Forelimb muscle (tissue), 1 donor: ENCODE data around the gene RNF212B. TPM values are rescaled to one million over a fixed set of nuclear protein-coding genes. Genes with fewer than 3 reads are reported as not detected.

ENCODE experiments used
- DNase-seq: peaks from one replicate; pipeline ENCODE4 v3.0.0-alpha.2; 2013; ENCODE audit warnings: low read depth
- polyA plus RNA-seq: library from polyadenylated mRNA; unstranded; fragments of 120-200 nt; gene quantifications from one replicate; pipeline ENCODE4 v1.2.1, GENCODE V29; 2013; ENCODE audit not compliant: insufficient read length

The RNF212B gene
- polyA plus RNA-seq, 1 donor = 0.59 TPM

- DNase-seq = peak; percentile 98
Observed at GRCh38 chr14:23320584-23321571, 83.1 kb downstream of the RNF212B start, which contains the start of gene PABPN1. PABPN1 (plus strand) TSS chr14:23321457; CDS start chr14:23321470, 13 bp downstream.

DNA sequence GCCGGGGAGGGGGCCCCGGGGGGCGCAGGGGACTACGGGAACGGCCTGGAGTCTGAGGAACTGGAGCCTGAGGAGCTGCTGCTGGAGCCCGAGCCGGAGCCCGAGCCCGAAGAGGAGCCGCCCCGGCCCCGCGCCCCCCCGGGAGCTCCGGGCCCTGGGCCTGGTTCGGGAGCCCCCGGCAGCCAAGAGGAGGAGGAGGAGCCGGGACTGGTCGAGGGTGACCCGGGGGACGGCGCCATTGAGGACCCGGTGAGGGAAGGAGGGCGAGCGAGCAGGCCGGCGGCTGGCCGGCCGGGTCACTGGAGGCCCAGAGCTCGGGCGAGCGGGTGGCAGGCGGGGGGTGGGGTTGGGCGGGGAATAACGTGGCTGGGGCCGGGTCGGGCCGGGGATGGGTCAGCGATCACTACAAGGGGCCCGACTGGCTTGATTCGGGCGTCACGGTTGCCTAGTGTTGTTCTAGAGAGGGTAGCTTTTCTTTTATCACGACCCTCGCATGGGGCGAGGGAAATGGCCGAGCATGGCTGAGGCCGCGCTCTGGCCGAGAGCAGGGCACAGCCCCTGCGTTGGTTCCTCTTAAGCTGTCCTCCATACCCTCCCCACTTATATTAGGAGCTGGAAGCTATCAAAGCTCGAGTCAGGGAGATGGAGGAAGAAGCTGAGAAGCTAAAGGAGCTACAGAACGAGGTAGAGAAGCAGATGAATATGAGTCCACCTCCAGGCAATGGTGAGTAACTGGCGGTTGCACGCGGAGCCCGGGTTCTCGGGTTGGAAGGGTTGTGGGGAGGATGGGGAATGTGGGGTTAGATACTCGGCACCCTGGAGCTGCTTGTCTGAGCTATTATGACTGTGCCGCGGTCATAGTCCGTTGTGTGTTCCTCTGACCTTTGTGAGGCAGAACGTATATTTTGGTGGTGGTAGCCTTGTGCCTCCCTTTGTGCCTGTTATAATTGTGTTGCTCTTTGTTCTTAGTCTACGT lies 84.1 kb downstream of the RNF212B start:
- DNase-seq = no peak

Other genes with a start within 250 kb of the RNF212B start
- gene C14orf93, start 227.8 kb upstream of the RNF212B start, polyA plus RNA-seq = 11.2 TPM
- gene PSMB5, start 203.0 kb upstream of the RNF212B start, polyA plus RNA-seq = 226 TPM
- gene PSMB11, start 195.7 kb upstream of the RNF212B start, polyA plus RNA-seq = not detected
- 3.8 TPM for gene CDH24, start 180.4 kb upstream of the RNF212B start, polyA plus RNA-seq
- 144 TPM for gene ACIN1, start 142.8 kb upstream of the RNF212B start, polyA plus RNA-seq
- 47.4 TPM for gene C14orf119, start 142.4 kb upstream of the RNF212B start, polyA plus RNA-seq
- gene CIROP, start 132.9 kb upstream of the RNF212B start, polyA plus RNA-seq = not detected
- gene CEBPE, start 118.7 kb upstream of the RNF212B start, polyA plus RNA-seq = 0.11 TPM
- 2.9 TPM for gene SLC7A8, start 54.3 kb upstream of the RNF212B start, polyA plus RNA-seq
- 11.1 TPM for gene HOMEZ, start 48.2 kb downstream of the RNF212B start, polyA plus RNA-seq
- 18.5 TPM for gene PPP1R3E, start 64.9 kb downstream of the RNF212B start, polyA plus RNA-seq
- 30.9 TPM for gene BCL2L2, start 68.9 kb downstream of the RNF212B start, polyA plus RNA-seq
- 114 TPM for gene PABPN1, start 83.5 kb downstream of the RNF212B start, polyA plus RNA-seq
- gene SLC22A17, start 115.0 kb downstream of the RNF212B start, polyA plus RNA-seq = 23.3 TPM
- gene EFS, start 127.2 kb downstream of the RNF212B start, polyA plus RNA-seq = 69.2 TPM
- not detected for gene IL25, start 134.9 kb downstream of the RNF212B start, polyA plus RNA-seq
- gene CMTM5, start 139.1 kb downstream of the RNF212B start, polyA plus RNA-seq = 1.4 TPM
- gene MYH6, start 170.3 kb downstream of the RNF212B start, polyA plus RNA-seq = 7.0 TPM
- 932 TPM for gene MYH7, start 197.7 kb downstream of the RNF212B start, polyA plus RNA-seq
- 35.1 TPM for gene NGDN, start 231.8 kb downstream of the RNF212B start, polyA plus RNA-seq